Fibroblast of skin of scalp (primary cell): ENCODE data around the gene ATF3.
"Not testable (repeated sequence)": the region's sequence is repeated elsewhere in the genome, so short reads cannot be mapped to it uniquely, and the experiment has no call there.

Experiments used
- DNase-seq: peaks from one replicate; pipeline ENCODE4 v3.0.0-alpha.2; 2013

Gene ATF3

DNA sequence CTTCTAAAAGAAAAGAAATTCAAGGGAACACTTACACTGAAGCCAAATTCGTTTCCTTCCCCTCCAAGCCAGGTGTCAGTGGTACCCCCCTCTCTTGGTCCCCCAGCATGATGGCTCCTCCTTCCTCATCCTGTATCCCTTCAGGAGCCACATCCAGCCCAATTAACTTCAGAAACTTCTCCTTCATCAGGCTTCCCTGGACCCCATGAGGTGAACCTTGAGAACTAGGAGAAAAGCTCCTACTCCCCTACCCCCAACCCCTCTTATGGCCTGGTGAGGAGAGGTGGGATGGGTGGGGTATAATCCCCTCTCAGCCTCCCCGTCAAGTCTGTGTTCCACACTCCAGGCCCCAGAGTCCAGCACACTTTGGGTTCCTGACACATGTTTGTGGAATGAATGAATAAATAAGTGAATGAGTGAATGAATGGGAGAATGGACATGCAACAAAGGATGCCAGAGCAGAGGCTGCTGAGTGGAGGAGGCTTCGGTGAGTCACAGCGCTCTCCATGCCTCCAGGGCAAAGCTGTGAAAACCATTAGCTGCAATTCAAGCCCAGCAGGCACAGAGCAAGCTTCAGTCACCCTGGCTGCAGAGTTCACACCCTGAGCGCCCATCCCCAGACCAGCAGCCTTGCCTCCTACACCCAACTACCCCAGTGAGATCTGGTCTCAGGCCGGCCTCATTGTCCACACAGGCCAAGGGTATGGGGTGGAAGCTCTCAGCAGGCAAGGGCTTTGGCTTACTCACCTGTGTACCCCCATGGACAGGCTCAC lies 47.3 kb downstream of the ATF3 start:
- DNase-seq: peak; percentile 67

DNA sequence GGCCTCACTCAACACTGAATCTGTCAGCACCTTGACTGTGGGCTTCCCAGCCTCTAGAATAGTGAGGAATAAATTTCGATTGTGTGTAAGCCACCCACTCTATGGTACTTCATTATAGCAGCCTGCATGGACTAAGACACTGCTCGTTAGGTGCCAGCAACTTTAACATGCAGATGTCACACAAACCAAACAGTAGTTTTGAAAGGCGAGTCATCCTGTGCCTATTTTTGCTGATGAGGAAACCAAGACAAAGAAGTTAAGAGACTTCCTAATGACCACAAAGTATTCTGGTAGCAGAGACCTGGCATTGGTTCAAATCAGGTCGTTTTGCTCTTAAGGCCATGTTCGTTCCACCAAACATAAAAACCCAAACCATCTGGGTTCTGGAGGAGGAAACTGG lies 48.2 kb downstream of the ATF3 start:
- DNase-seq: no peak

DNA sequence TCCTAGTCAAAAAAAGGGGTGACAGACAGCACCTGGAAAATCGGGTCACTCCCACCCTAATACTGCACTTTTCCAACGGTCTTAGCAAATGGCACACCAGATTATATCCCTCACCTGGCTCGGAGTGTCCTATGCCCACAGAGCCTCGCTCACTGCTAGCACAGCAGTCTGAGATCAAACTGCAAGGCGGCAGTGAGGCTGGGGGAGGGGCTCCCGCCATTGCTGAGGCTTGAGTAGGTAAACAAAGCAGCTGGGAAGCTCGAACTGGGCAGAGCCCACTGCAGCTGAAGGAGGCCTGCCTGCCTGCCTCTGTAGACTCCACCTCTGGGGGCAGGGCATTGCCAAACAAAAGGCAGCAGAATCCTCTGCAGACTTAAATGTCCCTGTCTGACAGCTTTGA lies 49.7 kb downstream of the ATF3 start:
- not testable (repeated sequence) for DNase-seq

DNA sequence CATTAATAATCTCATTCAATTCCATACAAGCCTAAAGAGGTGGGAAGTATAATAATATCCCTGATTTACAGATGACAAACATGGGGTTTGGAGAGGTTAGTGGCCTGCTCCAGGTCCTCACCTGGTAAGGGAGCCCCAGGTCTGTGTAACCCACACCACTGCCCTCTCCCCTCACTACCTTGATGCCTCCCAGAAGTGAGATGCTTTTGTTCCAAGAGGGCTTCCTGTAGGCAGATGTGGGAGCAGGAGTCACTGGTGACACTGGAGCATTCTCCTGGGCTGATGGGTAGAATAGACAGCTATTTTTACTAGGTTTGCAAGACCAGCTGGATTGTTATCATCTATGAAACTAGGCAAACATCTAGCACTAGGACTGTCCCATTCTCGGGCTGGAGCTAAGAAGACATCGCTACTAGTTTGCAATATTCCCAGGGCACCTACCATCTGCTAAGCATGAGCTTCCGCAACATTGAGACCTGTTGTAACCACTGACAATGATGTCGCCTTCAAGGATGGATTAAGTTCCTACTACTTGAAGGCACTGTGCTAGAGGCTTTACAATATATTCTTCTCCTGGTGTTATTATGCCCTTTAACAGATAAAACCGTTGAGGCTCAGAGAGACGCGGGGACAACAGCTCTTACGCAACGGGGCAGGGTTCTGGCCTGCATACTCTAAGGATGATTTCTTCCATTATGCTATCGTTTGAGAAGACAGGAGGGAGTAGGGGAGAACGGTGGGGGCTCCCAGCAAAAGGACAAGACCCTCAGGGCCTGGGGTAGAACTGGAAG lies 56.0 kb downstream of the ATF3 start:
- no peak for DNase-seq

DNA sequence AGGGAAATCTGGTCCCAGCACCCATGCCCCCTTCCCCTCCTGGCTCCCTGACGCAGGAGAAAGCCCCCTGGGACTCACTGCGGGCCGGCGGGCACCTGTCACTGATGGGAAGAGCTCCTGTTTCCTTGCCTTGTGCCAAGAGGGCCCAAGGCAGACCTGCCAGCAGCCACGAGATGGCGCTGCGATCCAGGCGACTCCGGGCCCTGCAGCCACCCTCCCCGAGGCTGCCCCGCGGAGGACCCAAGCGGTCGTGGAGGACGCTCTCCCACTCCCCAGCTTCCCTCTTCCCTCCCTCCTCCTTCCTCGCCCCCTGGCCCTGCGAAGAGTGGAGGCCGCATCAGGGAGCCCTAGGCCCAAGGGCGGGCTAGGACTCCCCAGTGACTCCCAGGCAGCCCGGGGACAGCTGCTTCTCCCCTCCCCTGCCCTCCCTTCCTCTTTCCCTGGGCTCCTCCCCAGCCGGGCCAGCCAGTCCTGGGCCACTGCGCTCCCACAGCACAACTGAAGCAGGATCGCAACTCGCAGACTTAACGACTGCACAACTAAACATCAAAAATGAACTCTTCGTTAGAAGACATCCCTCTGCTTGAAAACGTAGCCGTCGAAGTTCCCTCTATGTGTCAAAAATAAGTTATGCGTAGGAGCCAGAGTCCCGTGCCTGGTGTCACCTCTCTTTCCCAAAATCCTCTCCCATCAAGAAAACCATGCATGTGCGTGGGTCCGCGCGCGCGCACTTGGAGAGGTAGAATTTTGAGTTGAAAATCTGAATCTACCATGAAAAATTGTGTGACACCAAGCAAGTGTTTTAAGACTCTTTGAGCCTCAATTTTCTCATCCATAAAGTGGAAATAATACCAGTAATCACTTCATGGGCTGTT lies 56.9 kb downstream of the ATF3 start:
- peak; percentile 81 for DNase-seq

DNA sequence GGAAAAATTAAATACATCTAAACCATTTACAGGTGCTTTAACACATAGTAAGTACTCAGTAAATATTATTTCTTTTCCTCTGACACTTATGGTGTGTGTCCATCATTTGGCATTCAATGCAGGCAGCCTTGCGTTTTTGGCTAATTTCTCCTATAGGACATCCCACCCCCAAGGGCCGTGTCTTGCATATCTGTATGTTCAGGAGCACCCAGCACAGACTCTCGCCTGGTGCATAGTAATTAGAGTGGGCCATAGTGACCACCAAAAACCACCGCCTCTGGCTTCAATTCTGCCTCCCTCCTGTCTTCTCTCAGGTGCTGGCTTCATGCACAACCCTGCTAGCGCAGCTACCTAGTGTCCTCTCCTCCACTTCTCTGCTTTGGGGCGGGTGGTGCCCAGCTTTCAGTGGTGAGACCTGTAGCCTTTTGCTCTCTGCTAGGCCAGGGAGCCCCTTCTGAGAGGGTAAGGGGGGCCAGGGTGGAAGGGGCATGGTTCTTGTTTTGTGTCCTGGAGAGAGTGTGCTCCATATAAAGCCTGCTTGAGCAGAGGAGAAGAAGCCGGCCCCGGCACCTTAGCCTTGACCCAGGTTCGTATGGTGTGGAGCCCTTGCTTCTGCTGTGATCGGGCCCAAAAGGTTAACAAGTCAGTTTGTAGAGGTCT lies 57.7 kb downstream of the ATF3 start:
- DNase-seq: no peak

DNA sequence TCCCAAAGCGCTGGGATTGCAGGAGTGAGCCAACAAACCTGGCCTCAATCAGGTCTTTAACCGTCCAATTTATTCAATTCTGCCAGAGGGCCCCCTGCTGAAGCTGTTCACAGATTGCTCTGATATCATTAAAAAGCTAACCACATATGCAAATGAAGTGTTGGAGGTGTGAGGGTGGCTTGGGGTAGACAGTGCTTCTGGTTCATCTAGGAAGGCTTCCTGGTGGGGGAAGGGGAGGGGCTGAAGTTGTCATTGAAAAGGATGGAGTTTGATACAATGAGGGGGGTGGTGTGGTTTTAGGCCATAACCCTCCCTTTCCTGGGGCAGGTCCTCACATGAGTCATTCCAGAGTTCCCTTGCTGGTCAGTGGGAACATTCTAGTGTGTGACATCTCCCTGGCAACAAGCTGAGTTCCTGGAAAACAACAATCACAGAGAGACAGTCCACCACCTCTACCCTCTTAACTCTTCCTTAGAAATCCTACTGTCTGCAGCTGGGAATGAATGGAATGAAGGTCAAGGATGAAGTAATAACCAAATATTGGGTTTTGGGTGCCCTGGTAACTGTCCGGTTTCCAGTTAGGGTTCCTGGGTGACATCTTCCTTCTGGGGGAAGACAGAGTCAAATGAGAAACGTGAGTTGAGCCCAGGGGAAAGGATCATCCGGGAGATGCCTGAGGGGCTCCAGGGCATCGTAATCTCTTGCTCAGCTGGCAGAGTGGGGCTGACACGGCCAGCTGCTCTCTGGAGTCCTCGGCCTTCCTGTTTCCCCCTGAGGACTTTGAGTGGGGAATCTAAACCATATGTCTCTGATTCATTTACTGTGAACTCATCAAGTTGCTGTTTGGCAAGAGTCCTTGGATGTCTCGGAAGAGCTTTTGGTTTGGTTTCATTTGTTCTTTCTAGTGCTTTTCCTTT lies 58.9 kb downstream of the ATF3 start:
- peak; percentile 96 for DNase-seq

DNA sequence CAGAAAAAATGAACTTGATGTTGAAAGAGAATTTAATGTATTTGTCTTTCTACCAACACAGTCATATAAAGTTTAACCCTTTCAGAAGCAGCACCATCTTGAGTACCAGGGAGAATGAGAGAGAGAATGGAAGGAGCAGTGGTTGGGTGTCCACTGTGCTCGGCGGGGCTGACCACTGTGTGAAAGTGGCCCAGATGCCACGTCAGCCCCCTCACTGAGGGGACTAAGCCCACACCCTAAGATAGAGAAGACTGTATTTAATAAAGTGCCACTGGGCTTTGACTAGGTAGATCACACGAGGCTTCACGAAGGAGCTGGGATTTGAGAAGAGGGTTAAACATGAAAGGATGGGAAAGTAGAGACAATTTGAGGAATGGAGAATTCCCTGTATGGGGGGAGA lies 59.9 kb downstream of the ATF3 start:
- DNase-seq: no peak

DNA sequence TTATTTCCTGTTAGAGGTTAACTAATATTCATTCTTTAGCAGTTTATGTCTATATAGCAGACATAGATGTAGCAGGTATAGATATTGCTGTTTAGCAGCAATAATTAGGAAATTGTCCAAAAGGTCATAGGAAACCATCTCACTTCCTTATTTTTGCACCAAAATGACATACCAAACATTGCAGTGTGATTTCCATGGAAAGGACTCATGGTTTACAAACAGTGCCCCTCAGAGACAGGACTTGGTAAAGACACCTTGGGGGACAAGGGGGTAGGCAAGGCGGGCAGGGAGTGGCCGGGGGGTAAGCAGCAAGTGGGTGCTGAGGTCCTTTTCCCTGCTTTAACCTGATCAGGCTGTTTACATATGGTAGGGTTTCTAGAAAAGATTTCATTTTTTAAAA lies 60.5 kb downstream of the ATF3 start:
- DNase-seq: peak; percentile 36

DNA sequence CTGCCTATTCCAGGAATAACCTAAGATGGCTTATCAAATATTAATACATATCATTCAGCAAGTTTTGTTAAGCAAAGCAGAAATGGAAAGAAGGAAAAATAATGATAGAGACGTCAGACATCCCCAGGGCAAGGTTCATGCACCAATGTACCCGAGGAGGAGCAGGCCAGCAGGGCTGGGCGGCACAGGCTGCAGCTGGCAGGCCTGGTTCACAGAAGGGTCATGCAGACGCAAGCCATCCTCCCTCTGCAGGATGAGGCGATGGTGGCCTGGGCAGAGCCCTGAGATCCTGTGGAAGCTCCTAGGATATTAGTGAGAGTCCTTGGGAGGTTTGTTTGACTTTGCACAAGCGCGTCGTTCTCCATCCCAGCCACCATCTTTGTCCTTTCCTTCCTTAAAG lies 61.0 kb downstream of the ATF3 start:
- DNase-seq: no peak

DNA sequence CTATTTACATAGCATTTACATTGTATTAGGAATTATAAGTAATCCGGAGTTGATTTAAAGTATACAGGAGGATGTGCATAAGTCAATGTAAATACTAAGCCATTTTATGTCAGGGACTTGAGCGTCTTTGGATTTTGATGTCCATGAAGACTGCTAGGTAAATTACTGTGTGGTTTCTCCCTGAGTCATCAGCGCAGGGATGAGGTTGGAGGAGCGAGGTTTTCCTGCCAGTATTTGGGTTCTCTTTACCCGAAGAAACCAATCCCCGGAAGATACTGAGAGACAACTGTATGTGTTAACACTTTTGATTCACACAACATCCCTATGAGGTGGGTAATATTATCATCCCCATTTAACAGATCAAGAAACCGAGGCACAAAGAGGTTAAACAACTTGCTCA lies 61.7 kb downstream of the ATF3 start:
- no peak for DNase-seq
